NCI-H460 (cell line): ENCODE data around the gene PHLPP2. TPM values are rescaled to one million over a fixed set of nuclear protein-coding genes. Genes with fewer than 3 reads are reported as not detected.
"Not testable (repeated sequence)": the region's sequence is repeated elsewhere in the genome, so short reads cannot be mapped to it uniquely, and the experiment has no call there.

Experiments used
- DNase-seq: peaks from one replicate; pipeline ENCODE4 v3.0.0-alpha.2; 2016; ENCODE audit warnings: low read depth; ENCODE audit errors: extremely low read depth
- total RNA-seq: library from RNA; depleted of rRNA; stranded (reverse); fragments of >200 nt; shearing (Covaris generic); gene quantifications from 2 replicates; pipeline ENCODE4 v1.2.3, GENCODE V29; 2014

Gene PHLPP2
- total RNA-seq, 1 experiment from 2014 or later: 8.2 TPM

GRCh38 chr16:71723537-71724319, 773 bp downstream of the PHLPP2 start:
- peak; percentile 48 for DNase-seq

DNA sequence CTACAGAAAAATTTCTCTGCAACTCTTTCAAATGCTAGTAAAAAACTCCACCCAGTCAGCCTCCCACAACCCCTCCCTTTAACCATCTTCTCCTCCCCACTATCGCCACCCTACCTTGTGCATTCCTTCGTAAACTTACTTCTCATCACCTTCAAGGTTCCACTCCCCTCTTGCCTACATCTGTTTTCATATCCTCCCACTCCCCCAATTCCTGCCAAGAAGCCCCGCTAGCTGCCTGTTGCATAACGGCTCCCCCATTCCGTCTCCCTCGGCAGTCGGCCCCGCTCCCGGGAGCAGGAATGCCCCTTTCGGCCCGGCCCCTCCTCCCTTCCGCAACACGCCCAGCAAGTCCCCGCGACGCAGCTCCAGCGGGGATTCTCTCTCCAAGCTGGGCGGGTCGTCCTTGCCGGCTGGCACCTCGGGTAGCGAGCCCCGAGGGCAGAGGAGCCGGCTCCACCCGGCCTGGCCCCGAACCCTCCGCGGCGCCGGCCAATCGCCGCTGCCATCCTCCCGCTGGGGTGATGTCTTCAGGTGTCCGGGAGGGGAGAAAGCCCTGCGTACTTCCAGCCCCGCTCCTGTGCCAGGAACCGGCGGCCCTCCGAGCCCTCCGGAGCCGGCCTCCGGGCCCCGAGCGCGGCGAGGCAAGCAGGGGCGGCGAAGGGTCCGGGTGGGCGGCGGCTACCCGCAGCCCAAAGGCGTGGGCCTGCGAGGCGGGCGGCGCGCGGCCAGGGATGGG, 1.5 kb downstream of the PHLPP2 start:
- peak; percentile 53 for DNase-seq

GRCh38 chr16:71721066-71721740, 3.3 kb downstream of the PHLPP2 start:
- no peak for DNase-seq

DNA sequence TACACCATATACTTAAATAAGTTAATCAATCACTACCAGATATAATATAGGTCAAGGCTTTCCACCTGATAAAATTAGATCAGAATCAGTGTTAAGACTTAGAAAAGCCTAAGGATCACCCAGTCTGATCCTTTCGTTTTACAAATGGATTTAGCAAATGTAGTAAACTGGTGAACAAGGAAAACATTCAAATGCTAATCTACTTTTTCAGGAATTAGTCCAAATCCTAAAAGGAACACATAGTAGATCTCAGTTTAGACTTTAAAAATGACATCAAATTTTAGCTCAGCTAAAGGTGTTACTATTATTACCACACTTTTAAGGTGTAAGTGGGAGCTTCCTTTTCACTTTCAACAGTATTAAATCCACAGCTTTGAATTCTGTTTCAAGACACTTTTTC, 12.0 kb downstream of the PHLPP2 start:
- no peak for DNase-seq

- DNase-seq: no peak
These were observed 12.7 kb downstream of the PHLPP2 start for GRCh38 chr16:71711789-71712188.

DNA sequence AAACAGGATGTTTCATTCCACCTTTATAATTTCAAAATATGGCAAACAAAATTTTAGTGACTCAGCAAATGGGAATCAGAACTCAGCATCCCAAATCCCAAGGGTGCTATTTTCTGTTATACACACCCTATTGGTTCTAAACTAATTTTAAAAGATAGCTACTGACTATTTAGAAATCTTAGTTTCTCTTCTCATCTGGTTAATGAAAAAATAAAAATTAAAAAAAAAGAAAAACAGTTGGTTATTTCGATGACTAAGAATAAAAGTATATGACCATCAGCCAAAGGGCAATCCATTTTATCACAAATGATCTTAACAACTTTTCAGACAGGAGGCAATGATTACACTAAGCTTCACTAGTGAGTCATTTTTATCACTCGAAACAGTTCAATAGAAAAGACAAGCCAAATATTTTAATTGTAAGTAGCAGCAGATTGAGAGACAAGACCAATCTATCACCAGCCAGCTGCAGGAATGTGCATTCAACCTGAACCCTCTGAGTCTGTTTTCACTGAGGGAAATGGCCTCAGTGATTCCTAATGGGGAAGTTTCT, 15.2 kb downstream of the PHLPP2 start:
- no peak for DNase-seq

- no peak for DNase-seq
These were observed 15.8 kb downstream of the PHLPP2 start for GRCh38 chr16:71708696-71709095.

DNA sequence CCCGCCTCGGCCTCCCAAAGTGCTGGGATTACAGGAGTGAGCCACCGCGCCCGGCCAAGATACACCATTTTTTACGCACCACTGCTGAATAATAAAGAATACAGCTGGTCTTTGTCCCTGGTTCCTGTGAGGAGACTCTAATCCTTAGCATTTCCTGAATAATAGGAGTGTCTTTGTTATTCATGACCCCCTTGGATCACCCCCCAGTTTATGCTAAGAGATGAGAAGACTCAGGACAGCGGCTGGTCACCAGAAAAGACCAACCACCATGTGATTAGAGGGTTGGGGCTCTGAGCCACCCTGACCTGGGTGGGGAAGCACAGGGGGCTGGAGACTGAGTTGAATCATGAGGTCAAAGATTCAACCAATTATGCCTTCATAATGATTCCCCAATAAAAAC, 17.3 kb downstream of the PHLPP2 start:
- DNase-seq: no peak

DNA sequence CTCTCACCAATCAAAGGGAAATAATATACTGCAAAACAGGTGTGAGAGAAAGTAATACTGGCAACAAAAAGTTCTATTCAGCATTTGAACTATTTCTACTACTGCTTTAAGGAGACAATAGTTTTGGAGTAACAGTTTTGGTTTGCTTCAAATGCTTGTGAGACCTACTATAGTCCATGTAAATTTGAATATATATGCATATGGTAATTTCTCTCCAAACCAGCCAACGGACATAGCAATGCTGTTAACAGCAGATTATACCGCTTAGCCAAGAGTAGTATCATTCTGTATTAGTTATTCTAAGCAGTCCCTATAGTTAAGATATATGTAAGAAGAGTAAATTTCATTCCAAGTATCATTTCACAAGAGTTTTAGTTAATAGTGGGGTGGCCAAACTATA, 18.5 kb downstream of the PHLPP2 start:
- no peak for DNase-seq

GRCh38 chr16:71703333-71703732, 21.2 kb downstream of the PHLPP2 start:
- no peak for DNase-seq

GRCh38 chr16:71700831-71701230, 23.7 kb downstream of the PHLPP2 start:
- DNase-seq: no peak

GRCh38 chr16:71698491-71698890, 26.0 kb downstream of the PHLPP2 start:
- DNase-seq: no peak

DNA sequence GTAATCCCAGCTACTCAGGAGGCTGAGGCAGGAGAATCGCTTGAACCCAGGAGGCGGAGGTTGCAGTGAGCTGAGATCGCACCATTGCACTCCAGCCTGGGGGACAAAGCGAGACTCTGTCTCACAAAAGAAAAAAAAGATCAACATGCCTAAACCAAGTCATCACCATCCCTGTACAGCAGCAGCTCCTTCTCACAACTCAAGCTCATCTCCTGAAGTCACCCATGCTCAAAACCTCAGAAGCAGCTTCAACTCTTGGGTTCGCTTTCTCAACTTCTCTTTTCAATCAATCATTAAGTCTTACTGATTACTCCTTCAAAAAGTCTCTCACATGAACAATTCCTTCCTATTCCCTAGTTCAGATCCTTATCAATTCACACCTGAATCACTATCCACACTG, 31.3 kb downstream of the PHLPP2 start:
- no peak for DNase-seq

DNA sequence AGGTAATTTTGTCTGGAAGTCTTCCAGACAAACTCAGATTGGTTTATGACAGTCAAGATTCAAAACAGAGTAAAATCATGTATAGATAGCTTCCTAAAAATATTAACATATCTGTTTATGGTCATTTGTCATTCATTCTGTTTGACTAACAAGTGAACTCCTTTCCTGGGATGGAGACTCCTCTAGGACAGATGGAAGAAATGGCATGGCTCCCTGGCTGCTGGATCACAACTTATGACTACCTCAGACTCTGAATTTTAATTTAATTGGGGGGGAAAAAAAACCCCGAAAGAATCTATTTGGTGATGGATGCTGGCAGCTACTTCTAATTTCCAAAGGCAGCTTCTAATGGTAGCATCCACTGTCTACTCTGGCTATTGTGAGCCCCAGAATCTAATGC, 34.6 kb downstream of the PHLPP2 start:
- no peak for DNase-seq

DNA sequence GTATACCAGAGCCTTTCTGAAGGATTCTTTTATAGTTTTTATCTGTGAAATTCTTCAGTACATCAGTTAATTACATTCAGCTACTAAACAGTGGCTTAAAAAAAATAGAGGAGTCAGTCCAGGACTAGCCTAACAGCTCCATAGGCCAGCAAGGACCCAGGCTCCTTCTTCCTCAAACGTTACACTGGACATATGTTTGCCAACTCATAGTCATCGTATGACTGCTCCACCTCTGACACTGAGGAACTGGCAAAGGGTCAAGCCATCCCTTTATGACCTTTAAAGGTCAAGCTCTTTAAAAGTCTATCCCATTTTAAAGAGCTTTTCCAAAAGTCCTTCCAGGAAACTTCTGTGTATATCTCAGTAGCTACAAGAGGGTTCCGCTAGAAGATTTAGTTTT, 36.6 kb downstream of the PHLPP2 start:
- DNase-seq: no peak

DNA sequence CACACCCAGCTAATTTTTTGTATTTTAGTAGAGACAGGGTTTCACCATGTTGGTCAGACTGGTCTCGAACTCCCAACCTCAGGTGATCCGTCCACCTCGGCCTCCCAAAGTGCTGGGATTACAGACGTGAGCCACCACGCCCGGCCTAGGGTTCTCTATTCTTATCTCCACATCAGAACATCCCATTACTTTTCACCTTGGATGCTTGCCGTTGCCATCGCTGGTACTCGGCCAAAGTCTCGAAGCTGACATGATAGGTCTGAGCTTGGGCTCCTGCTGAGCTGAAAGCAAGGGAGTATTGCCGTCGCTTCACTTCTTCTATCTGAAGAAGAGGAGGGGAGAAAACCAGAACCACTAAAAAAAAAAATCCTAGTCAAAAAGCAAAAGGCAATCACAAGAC, 40.2 kb downstream of the PHLPP2 start:
- not testable (repeated sequence) for DNase-seq

- DNase-seq: no peak
These were observed 43.1 kb downstream of the PHLPP2 start for GRCh38 chr16:71681360-71681759.

DNA sequence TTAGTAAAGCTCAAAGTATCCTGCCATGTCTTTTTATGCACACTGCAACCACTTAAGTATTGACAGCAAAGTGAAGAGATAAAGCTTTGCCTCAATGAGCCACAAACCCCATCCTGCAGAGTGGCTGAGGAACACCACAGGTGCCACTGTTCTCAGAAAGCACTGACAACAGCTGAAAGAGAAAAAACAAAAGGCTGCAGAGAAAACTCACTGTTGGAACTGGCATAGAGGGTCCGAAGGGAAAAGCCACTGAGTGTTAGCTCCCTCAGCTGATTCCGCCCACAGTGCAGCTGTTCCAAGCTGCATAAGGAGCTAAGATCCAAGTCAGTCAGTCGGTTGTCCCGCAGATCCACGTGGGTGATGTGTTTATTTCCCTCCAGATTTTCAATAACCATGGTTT, 48.3 kb downstream of the PHLPP2 start:
- no peak for DNase-seq

DNA sequence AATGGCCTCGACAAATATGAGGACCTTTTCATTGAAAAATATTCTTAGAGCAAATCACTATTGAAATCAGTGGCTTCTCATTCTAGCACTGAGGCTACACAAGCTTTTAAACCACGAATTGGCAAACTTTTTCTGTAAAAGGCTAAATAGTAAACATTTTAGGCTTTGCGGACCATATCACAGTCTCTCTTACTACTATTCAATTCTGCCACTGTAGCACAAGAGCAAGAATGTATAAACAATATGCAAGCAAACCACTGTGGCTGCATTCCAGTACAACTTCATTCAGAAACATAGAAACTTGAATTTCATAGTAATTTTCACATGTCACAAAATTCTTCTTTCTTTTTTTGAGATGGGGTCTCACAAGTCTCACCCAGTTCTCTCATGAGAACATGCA, 49.1 kb downstream of the PHLPP2 start:
- DNase-seq: no peak

DNA sequence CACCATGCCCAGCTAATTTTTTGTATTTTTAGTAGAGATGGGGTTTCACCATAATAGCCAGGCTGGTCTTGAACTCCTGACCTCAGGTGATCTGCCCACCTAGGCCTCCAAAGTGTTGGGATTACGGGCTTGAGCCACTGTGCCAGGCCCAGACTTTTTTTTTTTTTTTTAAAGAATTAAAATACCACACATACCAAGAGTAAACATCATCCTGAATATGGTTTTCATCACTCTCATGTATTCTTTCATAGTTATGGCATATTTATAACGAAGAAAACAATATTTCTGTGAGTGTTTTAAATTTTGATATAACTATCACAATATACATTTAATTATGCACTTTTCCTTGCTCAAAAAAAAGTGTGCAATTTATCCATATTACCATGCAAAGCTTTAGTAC, 50.3 kb downstream of the PHLPP2 start:
- DNase-seq: no peak

DNA sequence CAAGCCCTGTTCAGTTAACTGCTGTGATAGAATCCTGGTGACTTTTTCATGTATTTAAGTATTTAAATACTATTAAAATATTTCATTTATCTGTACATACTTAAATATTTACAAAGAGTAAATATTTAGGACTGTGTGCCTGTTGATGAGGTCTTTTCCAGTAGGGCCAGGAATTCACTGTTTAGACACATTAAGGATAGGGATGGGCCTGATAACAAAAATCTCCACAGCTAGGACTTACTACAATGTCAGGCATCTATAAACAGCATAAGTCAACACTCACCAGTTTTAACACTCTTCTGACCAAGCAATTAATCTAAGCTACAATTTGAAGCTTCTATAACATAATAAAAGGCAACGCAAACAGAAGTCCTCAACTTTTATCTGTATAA, 50.9 kb downstream of the PHLPP2 start:
- no peak for DNase-seq
